Fibroblast of villous mesenchyme (primary cell): Measurements from ENCODE around the gene SP110. TPM values are rescaled to one million over a fixed set of nuclear protein-coding genes. Genes with fewer than 3 reads are reported as not detected.

Experiments
- DNase-seq: peaks from one replicate; pipeline ENCODE4 v3.0.0-alpha.2; 2010; ENCODE audit warnings: low read depth
- H3K4me3 ChIP-seq: 2 replicates; pipeline ENCODE4 v1.5.1; 2011; ENCODE audit warnings: low read depth, mild to moderate bottlenecking, low read length
- CTCF ChIP-seq: IDR thresholded peaks from 2 replicates; pipeline ENCODE4 v1.5.1; 2012; ENCODE audit warnings: low read depth, mild to moderate bottlenecking, low read length; ENCODE audit not compliant: insufficient read depth
- total RNA-seq: library from RNA; depleted of rRNA; stranded (reverse); fragments of >200 nt; gene quantifications from 2 replicates; pipeline ENCODE4 v1.2.3, GENCODE V29; 2012

The SP110 gene
- total RNA-seq, 1 donor, result 10.4 TPM

GRCh38 chr2:230174466-230174865, 45.3 kb downstream of the SP110 start:
- no peak overlapping the region for H3K4me3 ChIP-seq
- DNase-seq, result no peak
- TF ChIP-seq CTCF, result no peak

- DNase-seq, result no peak
- no peak overlapping the region for H3K4me3 ChIP-seq
- TF ChIP-seq CTCF, result no peak
Observed at GRCh38 chr2:230172852-230173251, 46.9 kb downstream of the SP110 start.

GRCh38 chr2:230172156-230172555, 47.6 kb downstream of the SP110 start:
- H3K4me3 ChIP-seq, result no peak overlapping the region

GRCh38 chr2:230170532-230170931, 49.3 kb downstream of the SP110 start:
- peak overlapping the region; percentile 27 for H3K4me3 ChIP-seq
- TF ChIP-seq CTCF, result no peak

More at GRCh38 chr2:230172156-230172555, 47.6 kb downstream of the SP110 start:
- no peak for DNase-seq
- TF ChIP-seq CTCF, result no peak

GRCh38 chr2:230166557-230167170, 53.1 kb downstream of the SP110 start:
- H3K4me3 ChIP-seq, result no peak overlapping the region

More at GRCh38 chr2:230170532-230170931, 49.3 kb downstream of the SP110 start:
- peak; percentile 83 for DNase-seq

GRCh38 chr2:230164139-230164538, 55.6 kb downstream of the SP110 start:
- no peak overlapping the region for H3K4me3 ChIP-seq
- TF ChIP-seq CTCF, result no peak
- DNase-seq, result no peak

More at GRCh38 chr2:230166557-230167170, 53.1 kb downstream of the SP110 start:
- no peak for DNase-seq
- TF ChIP-seq CTCF, result no peak

GRCh38 chr2:230162981-230163380, 56.8 kb downstream of the SP110 start:
- DNase-seq, result no peak
- TF ChIP-seq CTCF, result no peak
- no peak overlapping the region for H3K4me3 ChIP-seq
